Thoracic aorta (tissue), 2 donors: ENCODE measurements around the gene CD79A. TPM values are rescaled to one million over a fixed set of nuclear protein-coding genes. Genes with fewer than 3 reads are reported as not detected.
"Not testable (repeated sequence)": the region's sequence is repeated elsewhere in the genome, so short reads cannot be mapped to it uniquely, and the experiment has no call there.

Experiments used
- ATAC-seq: fragments of 150-250 bp; one replicate; pipeline ENCODE4 v1.8.0; 2017; ENCODE audit warnings: low read depth; ENCODE audit not compliant: insufficient number of reproducible peaks, low FRiP score
- DNase-seq: peaks from one replicate; pipeline ENCODE4 v3.0.0-alpha.2; 2020; ENCODE audit warnings: low spot score
- H3K27ac ChIP-seq, 2 donors: fragments of 200-600 bp; sonication (generic); 1 replicate in 1 of 2; 2 replicates in 1 of 2; pipeline ENCODE4 v1.5.1; 2016; ENCODE audit warnings: mild to moderate bottlenecking in 2 of 2, moderate library complexity in 2 of 2
- H3K27me3 ChIP-seq: fragments of 200-600 bp; sonication (generic); replicated peaks from 2 replicates; pipeline ENCODE4 v1.6.0; 2016; ENCODE audit warnings: mild to moderate bottlenecking; ENCODE audit not compliant: insufficient read depth
- H3K36me3 ChIP-seq: fragments of 200-600 bp; sonication (generic); one replicate; pipeline ENCODE4 v1.5.1; 2016
- H3K4me1 ChIP-seq, 2 donors: fragments of 200-600 bp; sonication (generic); 1 replicate in 1 of 2; 2 replicates in 1 of 2; pipeline versions ENCODE4 v1.5.1 to v1.6.0; 2016; ENCODE audit warnings: low read depth in 2 of 2, mild to moderate bottlenecking in 1 of 2; ENCODE audit not compliant: control insufficient read depth in 1 of 2
- H3K4me3 ChIP-seq: fragments of 200-600 bp; sonication (generic); 2 replicates; pipeline ENCODE4 v1.5.1; 2016; ENCODE audit warnings: mild to moderate bottlenecking
- H3K9me3 ChIP-seq: fragments of 200-600 bp; sonication (generic); 2 replicates; pipeline ENCODE4 v1.5.1; 2016
- total RNA-seq, 2 donors: library from RNA; depleted of rRNA; stranded (reverse); fragments of >200 nt; gene quantifications; one replicate each; pipeline versions ENCODE4 v1.1.0 to v1.2.3, GENCODE V29; 2016
- TF ChIP-seq, protein P1 (sequence below): fragments of 200-600 bp; sonication (generic); IDR thresholded peaks from one replicate; pipeline ENCODE4 v1.5.1; 2019; ENCODE audit warnings: antibody characterized with exemption

CD79A gene
- total RNA-seq, 2 donors from 2014 or later: not detected

DNA sequence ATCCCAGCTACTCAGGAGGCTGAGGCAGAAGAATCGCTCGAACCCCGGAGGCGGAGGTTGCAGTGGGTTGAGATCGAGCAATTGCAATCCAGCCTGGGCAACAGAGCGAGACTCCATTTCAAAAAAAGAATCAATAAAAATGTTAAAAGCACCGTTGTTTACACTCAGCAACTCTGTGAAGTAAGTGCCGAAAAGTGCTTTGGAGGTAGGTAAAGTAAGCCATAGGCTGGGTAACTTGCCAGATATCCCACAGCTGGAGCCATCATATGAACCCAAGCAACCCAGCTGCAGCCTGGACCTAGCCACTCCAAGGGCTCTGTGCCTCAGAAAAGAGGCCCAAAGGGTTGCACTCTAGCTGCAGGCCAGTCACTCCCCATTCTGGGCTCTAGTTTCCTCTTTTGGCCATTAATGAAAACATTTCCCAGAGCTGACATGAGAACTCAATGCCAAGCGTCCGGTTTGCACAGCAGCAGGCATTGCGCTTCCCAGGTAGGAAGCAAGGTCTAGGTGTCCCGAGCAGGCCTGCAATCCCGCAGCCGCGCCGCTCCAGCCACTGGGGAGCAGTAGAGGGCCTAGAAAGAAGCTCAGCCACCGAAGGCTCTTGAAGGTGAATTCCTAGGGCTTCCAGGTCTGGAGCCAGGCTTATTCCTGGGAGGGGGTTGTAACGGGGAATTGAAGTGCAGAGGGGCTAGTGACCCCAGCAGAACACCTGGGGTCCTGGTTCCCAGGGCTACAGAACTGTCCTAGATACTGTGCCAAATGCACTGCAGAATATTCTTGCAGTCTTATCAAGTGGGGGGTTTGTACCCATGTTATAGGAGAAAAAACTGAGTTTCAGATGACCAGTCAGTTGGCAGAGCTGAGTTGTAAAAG, 4.1 kb upstream of the CD79A start:
- TF ChIP-seq, protein P1, sequence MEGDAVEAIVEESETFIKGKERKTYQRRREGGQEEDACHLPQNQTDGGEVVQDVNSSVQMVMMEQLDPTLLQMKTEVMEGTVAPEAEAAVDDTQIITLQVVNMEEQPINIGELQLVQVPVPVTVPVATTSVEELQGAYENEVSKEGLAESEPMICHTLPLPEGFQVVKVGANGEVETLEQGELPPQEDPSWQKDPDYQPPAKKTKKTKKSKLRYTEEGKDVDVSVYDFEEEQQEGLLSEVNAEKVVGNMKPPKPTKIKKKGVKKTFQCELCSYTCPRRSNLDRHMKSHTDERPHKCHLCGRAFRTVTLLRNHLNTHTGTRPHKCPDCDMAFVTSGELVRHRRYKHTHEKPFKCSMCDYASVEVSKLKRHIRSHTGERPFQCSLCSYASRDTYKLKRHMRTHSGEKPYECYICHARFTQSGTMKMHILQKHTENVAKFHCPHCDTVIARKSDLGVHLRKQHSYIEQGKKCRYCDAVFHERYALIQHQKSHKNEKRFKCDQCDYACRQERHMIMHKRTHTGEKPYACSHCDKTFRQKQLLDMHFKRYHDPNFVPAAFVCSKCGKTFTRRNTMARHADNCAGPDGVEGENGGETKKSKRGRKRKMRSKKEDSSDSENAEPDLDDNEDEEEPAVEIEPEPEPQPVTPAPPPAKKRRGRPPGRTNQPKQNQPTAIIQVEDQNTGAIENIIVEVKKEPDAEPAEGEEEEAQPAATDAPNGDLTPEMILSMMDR: no peak
- DNase-seq (no peak), ATAC-seq (no peak)
- Histone ChIP-seq H3K9me3 (no peaks in the 10 kb centered on the region), H3K4me1 (no peaks in the 10 kb centered on the region), H3K4me3 (no peak overlapping the region), H3K27me3 (no peaks in the 10 kb centered on the region), H3K27ac (no peak overlapping the region), H3K36me3 (peaks cover 28% of the 10 kb centered on the region)

DNA sequence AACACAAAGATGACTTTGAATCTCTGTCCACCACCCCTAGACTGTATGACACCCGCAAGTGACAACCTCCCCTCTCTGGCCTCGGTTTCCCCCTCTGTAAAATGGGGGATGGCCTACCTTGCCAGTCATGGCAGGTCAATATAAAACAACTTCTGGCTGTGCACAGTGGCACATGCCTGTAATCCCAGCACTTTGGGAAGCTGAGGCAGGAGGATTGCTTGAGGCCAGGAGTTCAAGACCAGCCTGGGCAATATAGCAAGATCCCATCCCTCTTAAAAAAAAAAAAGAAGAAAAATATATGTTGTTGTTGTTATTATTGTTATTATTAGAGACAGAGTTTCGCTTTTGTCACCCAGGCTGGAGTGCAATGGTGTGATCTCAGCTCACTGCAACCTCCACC, 1.1 kb upstream of the CD79A start:
- H3K9me3 ChIP-seq, DNase-seq, H3K4me1 ChIP-seq, H3K27ac ChIP-seq, ATAC-seq, H3K27me3 ChIP-seq, H3K4me3 ChIP-seq: not testable (repeated sequence)
- H3K36me3 ChIP-seq: peaks cover 10% of the 10 kb centered on the region

DNA sequence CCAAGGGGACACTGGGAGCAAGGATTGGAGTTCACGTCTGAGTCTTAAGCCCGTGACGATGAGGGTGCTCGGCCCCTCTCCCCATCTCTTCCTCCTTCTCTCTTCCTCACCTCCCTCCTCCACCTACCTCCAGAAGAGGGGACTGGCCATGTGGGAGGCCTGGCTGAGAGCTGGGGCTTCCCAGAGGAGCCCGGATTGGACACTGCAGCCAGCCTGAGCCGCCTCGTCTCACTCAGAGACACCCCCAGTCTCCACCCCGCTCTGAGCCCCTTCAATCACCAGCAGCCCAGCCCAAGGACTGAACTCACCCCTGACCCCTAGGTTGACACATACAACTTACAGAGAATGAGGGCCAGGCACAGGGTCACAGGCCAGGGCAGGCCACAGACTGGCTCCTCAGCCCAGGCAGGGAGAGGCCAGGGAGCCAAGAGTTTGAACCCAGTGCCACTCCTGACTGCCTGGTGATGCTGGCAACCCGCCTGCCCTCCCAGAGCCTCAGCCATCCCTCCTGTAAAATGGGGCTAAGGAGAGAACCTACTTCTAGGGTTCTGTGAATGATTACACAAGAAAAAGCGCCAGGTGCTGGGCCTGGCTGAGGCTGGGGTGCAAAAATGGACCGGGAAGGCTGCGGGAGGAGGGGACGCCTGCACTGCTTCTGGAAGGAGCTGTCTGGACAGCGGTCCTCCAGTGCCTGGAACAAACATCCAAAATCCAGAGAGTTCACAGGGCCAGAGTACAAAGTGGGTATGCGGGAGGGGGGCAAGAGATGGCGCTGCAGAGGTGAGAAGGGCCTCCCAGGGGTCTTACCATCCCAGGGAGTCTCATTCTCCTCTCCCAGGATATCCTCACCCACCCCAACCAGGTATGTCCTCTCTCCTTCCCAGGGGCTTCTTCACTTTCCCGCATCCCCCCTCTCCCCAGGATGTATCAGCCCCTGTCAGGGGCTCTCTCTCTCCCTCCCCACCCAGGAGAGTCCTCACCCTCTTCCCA, 1.1 kb downstream of the CD79A start:
- no peak overlapping the region for H3K4me3 ChIP-seq
- H3K36me3 ChIP-seq: no peaks in the 10 kb centered on the region
- H3K9me3 ChIP-seq: no peaks in the 10 kb centered on the region
- ATAC-seq (no peak), DNase-seq (no peak)
- H3K27ac ChIP-seq: no peak overlapping the region
- TF ChIP-seq, protein P1: no peak
- no peaks in the 10 kb centered on the region for H3K27me3 ChIP-seq
- peaks cover 0 to 4% of the 10 kb centered on the region in 2 donors for H3K4me1 ChIP-seq

DNA sequence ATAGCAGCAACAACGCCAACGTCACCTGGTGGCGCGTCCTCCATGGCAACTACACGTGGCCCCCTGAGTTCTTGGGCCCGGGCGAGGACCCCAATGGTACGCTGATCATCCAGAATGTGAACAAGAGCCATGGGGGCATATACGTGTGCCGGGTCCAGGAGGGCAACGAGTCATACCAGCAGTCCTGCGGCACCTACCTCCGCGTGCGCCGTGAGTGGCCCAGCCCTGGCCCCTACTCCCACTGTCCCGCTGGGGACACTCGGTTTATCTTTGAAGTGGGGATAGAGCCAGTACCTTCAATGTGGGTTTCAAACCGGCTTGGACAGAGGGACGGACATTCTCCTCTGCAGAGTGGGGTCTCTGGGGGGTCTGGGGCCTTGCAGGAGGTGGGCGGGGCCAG, 2.0 kb downstream of the CD79A start:
- DNase-seq: no peak
- Histone ChIP-seq H3K9me3 (no peaks in the 10 kb centered on the region), H3K4me3 (no peak overlapping the region), H3K36me3 (no peaks in the 10 kb centered on the region), H3K4me1 (peaks cover 0 to 4% of the 10 kb centered on the region in 2 donors), H3K27ac (no peak overlapping the region), H3K27me3 (no peaks in the 10 kb centered on the region)
- TF ChIP-seq, protein P1: no peak
- ATAC-seq: no peak

DNA sequence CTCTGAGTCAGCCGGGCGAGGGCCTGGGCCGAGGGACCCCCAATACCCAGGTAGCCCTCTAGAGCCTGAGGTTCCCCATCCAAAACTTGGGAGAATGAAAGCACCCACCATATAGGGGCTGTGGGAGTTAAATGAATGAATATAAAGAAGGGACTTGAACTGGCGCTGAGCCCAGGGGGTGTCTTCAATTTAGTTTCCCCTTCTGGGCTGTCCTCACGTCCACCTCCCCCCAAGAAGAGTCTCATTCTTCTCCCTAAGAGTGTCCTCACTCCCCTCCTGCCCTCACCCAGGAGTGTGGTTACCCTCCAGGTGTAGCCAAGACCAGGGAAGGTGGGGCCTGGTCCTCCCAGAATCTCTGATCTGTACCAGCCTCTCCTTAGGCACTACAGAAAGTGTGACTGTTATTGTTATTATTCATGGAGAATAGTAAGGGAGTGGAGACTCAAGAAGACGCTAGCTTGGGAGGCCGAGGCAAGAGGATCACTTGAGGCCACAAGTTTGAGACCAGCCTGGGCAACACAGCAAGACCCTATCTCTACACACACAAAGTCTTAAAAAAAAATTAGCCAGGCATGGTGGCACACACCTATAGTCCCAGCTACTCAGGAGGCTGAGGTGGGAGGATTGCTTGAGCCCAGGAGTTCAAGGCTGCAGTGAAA, 2.7 kb downstream of the CD79A start:
- DNase-seq (no peak), ATAC-seq (no peak)
- Histone ChIP-seq H3K27me3 (no peaks in the 10 kb centered on the region), H3K36me3 (no peaks in the 10 kb centered on the region), H3K4me3 (no peak overlapping the region), H3K4me1 (peaks cover 3 to 8% of the 10 kb centered on the region in 2 donors), H3K9me3 (no peaks in the 10 kb centered on the region), H3K27ac (no peak overlapping the region)
- TF ChIP-seq, protein P1: no peak
